H54 (cell line): Measurements from ENCODE around the gene NOS1.

Experiments used
- DNase-seq: peaks from one replicate; pipeline ENCODE4 v3.0.0; 2011; ENCODE audit warnings: low spot score, mixed read lengths; ENCODE audit not compliant: insufficient read length
- FAIRE-seq: peaks from 3 replicates; lab custom pipeline; 2011; peaks lifted over from hg19 to GRCh38; lab: Jason Lieb, UNC
- POLR2A ChIP-seq: IDR thresholded peaks from 2 replicates; pipeline ENCODE4 v1.6.1; 2011; ENCODE audit warnings: low read depth, mild to moderate bottlenecking, low read length

NOS1 gene

GRCh38 chr12:117169548-117169947 lies 191.9 kb downstream of the NOS1 start:
- no peak for FAIRE-seq

GRCh38 chr12:117168976-117169375 lies 192.4 kb downstream of the NOS1 start:
- no peak for TF ChIP-seq POLR2A
- no peak for FAIRE-seq
- DNase-seq, result no peak

More at GRCh38 chr12:117169548-117169947, 191.9 kb downstream of the NOS1 start:
- DNase-seq, result no peak
- TF ChIP-seq POLR2A, result no peak

GRCh38 chr12:117167769-117168168 lies 193.7 kb downstream of the NOS1 start:
- FAIRE-seq (no peak), DNase-seq (no peak)
- no peak for TF ChIP-seq POLR2A

- TF ChIP-seq POLR2A, result no peak
- DNase-seq (no peak), FAIRE-seq (no peak)
These were observed 195.3 kb downstream of the NOS1 start for GRCh38 chr12:117166107-117166506.

GRCh38 chr12:117165342-117165741 lies 196.1 kb downstream of the NOS1 start:
- TF ChIP-seq POLR2A, result no peak
- DNase-seq (no peak), FAIRE-seq (no peak)

GRCh38 chr12:117162633-117163032 lies 198.8 kb downstream of the NOS1 start:
- no peak for TF ChIP-seq POLR2A
- no peak for FAIRE-seq

GRCh38 chr12:117162167-117162539 lies 199.3 kb downstream of the NOS1 start:
- no peak for FAIRE-seq
- no peak for DNase-seq
- TF ChIP-seq POLR2A, result no peak

More at GRCh38 chr12:117162633-117163032, 198.8 kb downstream of the NOS1 start:
- no peak for DNase-seq

- FAIRE-seq (no peak), DNase-seq (no peak)
These were observed 199.8 kb downstream of the NOS1 start for GRCh38 chr12:117161460-117162166.

GRCh38 chr12:117159674-117160073 lies 201.8 kb downstream of the NOS1 start:
- no peak for DNase-seq
- no peak for FAIRE-seq
- TF ChIP-seq POLR2A, result no peak

More at GRCh38 chr12:117161460-117162166, 199.8 kb downstream of the NOS1 start:
- TF ChIP-seq POLR2A, result no peak

- DNase-seq, result no peak
- FAIRE-seq, result no peak
- TF ChIP-seq POLR2A, result no peak
These were observed 202.4 kb downstream of the NOS1 start for GRCh38 chr12:117158911-117159553.
